CD4-positive, alpha-beta T cell (primary cell): ENCODE results near the gene CDKAL1. TPM values are rescaled to one million over a fixed set of nuclear protein-coding genes. Genes with fewer than 3 reads are reported as not detected.

Source experiments
- ATAC-seq: fragments of 200-7000 bp; cut with Tn5 transposase; one replicate; pipeline ENCODE4 v1.10.0; 2022; ENCODE audit warnings: mild to moderate bottlenecking; ENCODE audit not compliant: poor library complexity
- CTCF ChIA-PET: fragments of 350-600 bp; sonication (Branson Sonifier 250); formaldehyde crosslinking; loops from one replicate; lab custom pipeline; 2021; ENCODE audit warnings: antibody characterized with exemption, inconsistent platforms; lab: Charles Lee
- POLR2A ChIA-PET: fragments of 350-600 bp; sonication (Branson Sonifier 250); formaldehyde crosslinking; loops from one replicate; lab custom pipeline; 2021; ENCODE audit warnings: antibody characterized with exemption, inconsistent platforms; lab: Charles Lee
- DNase-seq, 14 experiments: peaks; one replicate each; pipeline ENCODE4 v3.0.0-alpha.2; 2013 to 2020; ENCODE audit warnings: mixed read lengths in 2 of 14
- H3K27ac ChIP-seq, 2 donors: one replicate each; pipeline versions ENCODE4 v1.5.1 to v1.7.0; 2013; ENCODE audit warnings: low read length in 2 of 2, low read depth in 1 of 2, mild to moderate bottlenecking in 1 of 2
- H3K27me3 ChIP-seq, 2 experiments: 1 replicate in 1 of 2; 2 replicates in 1 of 2; pipeline versions ENCODE4 v1.6.1 to v1.7.0; 2013; ENCODE audit warnings: low read length in 2 of 2, control low read depth in 1 of 2, mild to moderate bottlenecking in 1 of 2, moderate library complexity in 1 of 2; ENCODE audit not compliant: insufficient read depth in 2 of 2, control insufficient read depth in 1 of 2
- H3K36me3 ChIP-seq: one replicate; pipeline ENCODE4 v1.6.1; 2013; ENCODE audit warnings: low read length, control low read depth; ENCODE audit not compliant: insufficient read depth
- H3K4me1 ChIP-seq: one replicate; pipeline ENCODE4 v1.6.1; 2013; ENCODE audit warnings: low read length, control low read depth; ENCODE audit not compliant: insufficient read depth
- H3K4me3 ChIP-seq: one replicate; pipeline ENCODE4 v1.5.1; 2013; ENCODE audit warnings: mild to moderate bottlenecking, low read length, moderate library complexity
- H3K9me3 ChIP-seq, 2 experiments: 1 replicate in 1 of 2; 2 replicates in 1 of 2; pipeline versions ENCODE4 v1.6.1 to v1.7.0; 2013; ENCODE audit warnings: low read length in 2 of 2, mild to moderate bottlenecking in 2 of 2, control low read depth in 1 of 2, moderate library complexity in 1 of 2; ENCODE audit not compliant: control insufficient read depth in 1 of 2, insufficient read depth in 1 of 2
- H3K27ac Mint-ChIP-seq: one replicate; pipeline ENCODE4 v1.8.0; 2020; ENCODE audit warnings: mixed read lengths
- H3K27me3 Mint-ChIP-seq: one replicate; pipeline ENCODE4 v1.8.0; 2021; ENCODE audit warnings: mixed read lengths
- H3K36me3 Mint-ChIP-seq: one replicate; pipeline ENCODE4 v1.8.0; 2021; ENCODE audit warnings: low read depth, mixed read lengths
- H3K4me1 Mint-ChIP-seq: one replicate; pipeline ENCODE4 v1.8.0; 2021; ENCODE audit warnings: low read depth, mixed read lengths
- H3K4me3 Mint-ChIP-seq: one replicate; pipeline ENCODE4 v1.8.0; 2020; ENCODE audit warnings: mild to moderate bottlenecking, mixed read lengths
- H3K9me3 Mint-ChIP-seq: one replicate; pipeline ENCODE4 v1.8.0; 2020; ENCODE audit warnings: mixed read lengths
- CTCF ChIP-seq: fragments of 200-600 bp; IDR thresholded peaks from one replicate; pipeline ENCODE4 v1.8.0; 2022; ENCODE audit warnings: antibody characterized with exemption, mild to moderate bottlenecking
- intact Hi-C, 2 experiments: fragments of 100-400 bp; cut with DNase I in 1 of 2; cut with micrococcal nuclease in 1 of 2; formaldehyde crosslinking; loops; one replicate each; pipeline versions ENCODE4 v1.15.1 to v1.9.0; 2023 to 2025; cut with DNase I, micrococcal nuclease
- total RNA-seq, 174 experiments: library from RNA in 2 of 174; stranded (reverse) in 2 of 174; gene quantifications; one replicate each; pipeline ENCODE4 v1.2.3 and lab custom pipeline; 2021 to 2026

The CDKAL1 gene
- total RNA-seq, 2 experiments from 2014 or later = 21.3 to 23.9 TPM

- H3K27ac Mint-ChIP-seq = no peak overlapping the region
- H3K9me3 Mint-ChIP-seq = no peaks in the 10 kb centered on the region
- DNase-seq (no peak), ATAC-seq (no peak)
- peaks cover 40% of the 10 kb centered on the region for H3K36me3 Mint-ChIP-seq
- Histone ChIP-seq H3K4me3 (no peak overlapping the region), H3K4me1 (no peaks in the 10 kb centered on the region), H3K27me3 (no peaks in the 10 kb centered on the region), H3K9me3 (no peaks in the 10 kb centered on the region), H3K36me3 (no peaks in the 10 kb centered on the region), H3K27ac (no peak overlapping the region)
- H3K4me3 Mint-ChIP-seq = no peak overlapping the region
- POLR2A ChIA-PET = no interaction called here
- H3K27me3 Mint-ChIP-seq = no peaks in the 10 kb centered on the region
- TF ChIP-seq CTCF = no peak
- intact Hi-C loops = no loop called here
- CTCF ChIA-PET = no interaction called here
- H3K4me1 Mint-ChIP-seq = peaks cover 22% of the 10 kb centered on the region
Observed at GRCh38 chr6:21103626-21104224, 569.5 kb downstream of the CDKAL1 start.

GRCh38 chr6:21104288-21104687 lies 570.0 kb downstream of the CDKAL1 start:
- POLR2A ChIA-PET = no interaction called here
- DNase-seq (no peak), ATAC-seq (no peak)
- Mint-ChIP-seq H3K9me3 (no peaks in the 10 kb centered on the region), H3K27me3 (no peaks in the 10 kb centered on the region), H3K4me1 (peaks cover 21% of the 10 kb centered on the region), H3K27ac (no peak overlapping the region), H3K36me3 (peaks cover 40% of the 10 kb centered on the region), H3K4me3 (no peak overlapping the region)
- Histone ChIP-seq H3K36me3 (no peaks in the 10 kb centered on the region), H3K27me3 (no peaks in the 10 kb centered on the region), H3K4me1 (no peaks in the 10 kb centered on the region), H3K4me3 (no peak overlapping the region), H3K9me3 (no peaks in the 10 kb centered on the region), H3K27ac (no peak overlapping the region)
- CTCF ChIA-PET = no interaction called here
- TF ChIP-seq CTCF = no peak
- intact Hi-C loops = no loop called here

GRCh38 chr6:21107796-21108195 lies 573.5 kb downstream of the CDKAL1 start:
- Histone ChIP-seq H3K27me3 (no peaks in the 10 kb centered on the region), H3K27ac (no peak overlapping the region), H3K9me3 (no peaks in the 10 kb centered on the region), H3K36me3 (no peaks in the 10 kb centered on the region), H3K4me3 (no peak overlapping the region), H3K4me1 (no peaks in the 10 kb centered on the region)
- H3K4me1 Mint-ChIP-seq = no peaks in the 10 kb centered on the region
- ChIA-PET POLR2A (no interaction called here), CTCF (no interaction called here)
- H3K27me3 Mint-ChIP-seq = no peaks in the 10 kb centered on the region
- peaks cover 22% of the 10 kb centered on the region for H3K36me3 Mint-ChIP-seq
- ATAC-seq (no peak), DNase-seq (no peak)
- intact Hi-C loops = no loop called here
- no peak for TF ChIP-seq CTCF
- no peaks in the 10 kb centered on the region for H3K9me3 Mint-ChIP-seq
- no peak overlapping the region for H3K4me3 Mint-ChIP-seq
- H3K27ac Mint-ChIP-seq = no peak overlapping the region
